Measurements from ENCODE around the gene CARD10. TPM values are rescaled to one million over a fixed set of nuclear protein-coding genes. Genes with fewer than 3 reads are reported as not detected.
"Not testable (repeated sequence)": the region's sequence is repeated elsewhere in the genome, so short reads cannot be mapped to it uniquely, and the experiment has no call there.

The CARD10 gene
- total RNA-seq, 1 donor from 2014 or later: 1.5 TPM

DNA sequence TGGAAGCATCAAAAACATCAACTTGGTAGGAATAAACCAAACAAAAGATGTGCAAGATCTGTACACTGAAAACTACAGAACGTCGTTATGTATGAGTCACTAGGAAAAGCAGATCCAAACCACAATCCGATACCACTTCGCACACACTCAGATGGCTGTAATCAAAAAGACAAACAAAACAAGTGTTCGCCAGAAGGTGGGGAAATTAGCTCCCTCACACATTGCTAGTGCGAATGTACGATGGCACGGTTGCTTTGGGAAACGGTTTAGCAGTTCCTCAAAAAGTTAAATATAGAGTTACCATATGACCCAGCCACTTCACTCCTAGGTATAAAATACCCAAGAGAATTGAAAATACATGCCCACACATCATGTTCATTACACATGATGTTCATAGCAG, 14.8 kb upstream of the CARD10 start:
- H3K27ac ChIP-seq: no peak overlapping the region
- no peaks in the 10 kb centered on the region for H3K4me1 ChIP-seq
- Mint-ChIP-seq H3K4me3 (no peak overlapping the region), H3K4me1 (peaks cover 9% of the 10 kb centered on the region), H3K36me3 (no peaks in the 10 kb centered on the region), H3K9me3 (no peaks in the 10 kb centered on the region), H3K27me3 (ENCODE audit: insufficient read depth, low read depth) (peaks cover 2% of the 10 kb centered on the region), H3K27ac (no peak overlapping the region)
- H3K9ac ChIP-seq: no peak overlapping the region
- H3K4me3 ChIP-seq: no peak overlapping the region
- H3K9me3 ChIP-seq (ENCODE audit: low read depth): no peaks in the 10 kb centered on the region
- H3K27me3 ChIP-seq: no peaks in the 10 kb centered on the region
- H2AFZ ChIP-seq (replicated peaks): no peak overlapping the region
- no peak for DNase-seq (ENCODE audit: low spot score)
- H3K36me3 ChIP-seq: no peaks in the 10 kb centered on the region
- H3K4me2 ChIP-seq: no peak overlapping the region
- no peaks in the 10 kb centered on the region for H4K20me1 ChIP-seq (ENCODE audit: low read depth)
- H3K79me2 ChIP-seq (ENCODE audit: low read depth): no peaks in the 10 kb centered on the region
- TF ChIP-seq EZH2phosphoT487 (IDR thresholded peaks at IDR 0.05): no peak
- no peaks in the 10 kb centered on the region for H3F3A ChIP-seq (ENCODE audit: low read depth)

DNA sequence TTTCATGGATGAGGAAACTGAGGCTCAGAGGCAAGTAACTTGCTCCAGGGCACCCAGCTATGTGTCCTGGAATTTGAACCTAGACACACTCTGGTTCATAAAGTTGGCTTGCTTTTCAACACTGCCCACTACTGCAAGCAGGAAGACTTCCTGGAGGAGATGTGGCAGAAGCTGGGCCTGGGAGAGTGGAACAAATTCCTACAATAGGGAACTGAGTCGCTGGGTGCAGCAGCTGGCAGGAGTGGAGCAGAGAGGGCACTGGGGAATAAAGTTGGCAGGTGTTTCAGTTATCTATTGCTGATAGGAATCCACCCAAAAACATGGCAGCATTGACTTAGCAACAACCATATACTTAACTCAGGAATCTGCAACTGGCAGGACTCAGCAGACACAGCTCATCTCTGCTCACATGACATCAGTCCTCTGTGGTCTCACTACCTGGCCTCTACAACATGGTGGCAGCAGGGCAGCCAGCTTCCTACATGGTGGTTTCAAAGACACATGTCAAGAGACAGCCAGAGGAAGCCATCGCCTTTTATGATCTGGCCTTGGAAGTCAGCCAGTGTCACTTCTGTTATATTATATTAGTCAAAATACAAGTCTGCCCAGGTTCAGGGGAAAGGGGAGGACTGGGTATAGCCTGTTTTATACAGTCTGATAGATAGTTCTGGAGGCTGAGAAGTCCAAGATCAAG, 10.6 kb upstream of the CARD10 start:
- Histone ChIP-seq H3K27ac (no peak overlapping the region), H3K27me3 (no peaks in the 10 kb centered on the region), H2AFZ (replicated peaks) (no peak overlapping the region), H3F3A (ENCODE audit: low read depth) (no peaks in the 10 kb centered on the region), H3K79me2 (ENCODE audit: low read depth) (no peaks in the 10 kb centered on the region), H3K36me3 (no peaks in the 10 kb centered on the region), H3K9me3 (ENCODE audit: low read depth) (no peaks in the 10 kb centered on the region), H3K4me2 (no peak overlapping the region), H3K4me3 (no peak overlapping the region), H3K9ac (no peak overlapping the region), H3K4me1 (no peaks in the 10 kb centered on the region), H4K20me1 (ENCODE audit: low read depth) (no peaks in the 10 kb centered on the region)
- Mint-ChIP-seq H3K4me1 (peaks cover 4% of the 10 kb centered on the region), H3K27ac (no peak overlapping the region), H3K27me3 (ENCODE audit: insufficient read depth, low read depth) (peaks cover 10% of the 10 kb centered on the region), H3K9me3 (no peaks in the 10 kb centered on the region), H3K36me3 (no peaks in the 10 kb centered on the region), H3K4me3 (no peak overlapping the region)
- no peak for DNase-seq (ENCODE audit: low spot score)
- TF ChIP-seq EZH2phosphoT487 (IDR thresholded peaks at IDR 0.05): no peak
- TF ChIP-seq EZH2 (IDR thresholded peaks at IDR 0.05): no peak
- TF ChIP-seq, protein P1, sequence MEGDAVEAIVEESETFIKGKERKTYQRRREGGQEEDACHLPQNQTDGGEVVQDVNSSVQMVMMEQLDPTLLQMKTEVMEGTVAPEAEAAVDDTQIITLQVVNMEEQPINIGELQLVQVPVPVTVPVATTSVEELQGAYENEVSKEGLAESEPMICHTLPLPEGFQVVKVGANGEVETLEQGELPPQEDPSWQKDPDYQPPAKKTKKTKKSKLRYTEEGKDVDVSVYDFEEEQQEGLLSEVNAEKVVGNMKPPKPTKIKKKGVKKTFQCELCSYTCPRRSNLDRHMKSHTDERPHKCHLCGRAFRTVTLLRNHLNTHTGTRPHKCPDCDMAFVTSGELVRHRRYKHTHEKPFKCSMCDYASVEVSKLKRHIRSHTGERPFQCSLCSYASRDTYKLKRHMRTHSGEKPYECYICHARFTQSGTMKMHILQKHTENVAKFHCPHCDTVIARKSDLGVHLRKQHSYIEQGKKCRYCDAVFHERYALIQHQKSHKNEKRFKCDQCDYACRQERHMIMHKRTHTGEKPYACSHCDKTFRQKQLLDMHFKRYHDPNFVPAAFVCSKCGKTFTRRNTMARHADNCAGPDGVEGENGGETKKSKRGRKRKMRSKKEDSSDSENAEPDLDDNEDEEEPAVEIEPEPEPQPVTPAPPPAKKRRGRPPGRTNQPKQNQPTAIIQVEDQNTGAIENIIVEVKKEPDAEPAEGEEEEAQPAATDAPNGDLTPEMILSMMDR (IDR thresholded peaks at IDR 0.05): no peak

DNA sequence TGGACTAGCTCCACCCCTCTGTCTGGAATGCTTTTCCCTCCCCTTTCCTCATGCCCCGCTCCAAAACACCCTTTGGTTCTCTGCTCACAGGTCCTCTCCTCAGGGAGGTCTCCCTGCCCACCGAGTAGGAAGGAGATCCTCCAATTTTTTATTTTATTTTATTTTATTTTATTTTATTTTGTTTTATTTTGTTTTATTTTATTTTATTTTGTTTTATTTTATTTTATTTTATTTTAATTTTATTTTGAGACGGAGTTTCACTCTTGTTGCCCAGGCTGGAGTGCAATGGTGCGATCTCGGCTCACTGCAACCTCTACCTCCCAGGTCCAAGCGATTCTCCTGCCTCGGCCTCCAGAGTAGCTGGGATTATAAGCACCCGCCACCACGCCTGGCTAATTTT, 8.7 kb upstream of the CARD10 start:
- H3K4me3 ChIP-seq; H3F3A ChIP-seq (ENCODE audit: low read depth); H2AFZ ChIP-seq (replicated peaks); H3K4me2 ChIP-seq; H3K36me3 ChIP-seq; DNase-seq (ENCODE audit: low spot score); H3K27me3 Mint-ChIP-seq (ENCODE audit: insufficient read depth, low read depth); H3K4me3 Mint-ChIP-seq; H3K27ac ChIP-seq; H3K27me3 ChIP-seq; H3K9me3 ChIP-seq (ENCODE audit: low read depth); H3K79me2 ChIP-seq (ENCODE audit: low read depth); H3K36me3 Mint-ChIP-seq; H3K4me1 Mint-ChIP-seq; H3K9ac ChIP-seq; H3K27ac Mint-ChIP-seq; H3K9me3 Mint-ChIP-seq; H4K20me1 ChIP-seq (ENCODE audit: low read depth); H3K4me1 ChIP-seq: not testable (repeated sequence)

DNA sequence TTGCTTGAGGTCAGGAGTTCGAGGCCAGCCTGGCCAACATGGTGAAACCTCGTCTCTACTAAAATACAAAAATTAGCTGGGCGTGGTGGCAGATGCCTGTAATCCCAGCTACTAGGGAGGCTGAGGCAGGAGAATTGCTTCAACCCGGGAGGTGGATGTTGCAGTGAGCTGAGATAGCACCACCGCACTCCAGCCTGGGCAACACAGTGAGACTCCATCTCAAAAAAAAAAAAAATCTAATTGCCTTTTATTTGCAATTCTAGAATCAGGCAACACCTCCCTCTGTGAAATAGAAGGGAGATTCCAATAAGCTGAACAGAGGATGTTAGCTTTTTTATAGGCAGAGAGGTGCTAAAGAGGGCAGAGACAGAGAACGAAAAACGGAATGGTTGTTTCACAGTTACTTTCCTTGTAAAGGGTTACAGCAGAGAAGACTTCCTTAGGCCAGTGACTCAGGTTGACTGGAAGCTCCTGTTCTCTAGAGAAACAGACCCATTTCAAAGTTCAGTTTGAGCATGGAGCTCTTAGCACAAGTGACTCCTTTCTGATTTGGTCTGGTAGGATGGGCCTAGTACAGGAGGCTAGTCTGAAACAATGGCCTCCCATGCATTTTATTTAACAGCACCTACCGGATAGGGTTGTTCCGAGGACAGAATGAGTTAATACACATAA, 8.0 kb upstream of the CARD10 start:
- H3K27ac Mint-ChIP-seq; H3K4me3 ChIP-seq; H3K4me1 Mint-ChIP-seq; H3K9me3 Mint-ChIP-seq; H3K4me3 Mint-ChIP-seq; H3K36me3 Mint-ChIP-seq; H3K36me3 ChIP-seq; DNase-seq (ENCODE audit: low spot score); H3F3A ChIP-seq (ENCODE audit: low read depth); H3K4me2 ChIP-seq; H3K4me1 ChIP-seq; H2AFZ ChIP-seq (replicated peaks); H3K27me3 Mint-ChIP-seq (ENCODE audit: insufficient read depth, low read depth); H3K9ac ChIP-seq; H3K9me3 ChIP-seq (ENCODE audit: low read depth); H3K79me2 ChIP-seq (ENCODE audit: low read depth); H4K20me1 ChIP-seq (ENCODE audit: low read depth); H3K27ac ChIP-seq: not testable (repeated sequence)
- peaks cover 15% of the 10 kb centered on the region for H3K27me3 ChIP-seq

Measured in neural progenitor cell (in vitro differentiated cells).